ENCODE results near the gene CREG1. TPM values are rescaled to one million over a fixed set of nuclear protein-coding genes. Genes with fewer than 3 reads are reported as not detected.
"Not testable (repeated sequence)": the region's sequence is repeated elsewhere in the genome, so short reads cannot be mapped to it uniquely, and the experiment has no call there.

The CREG1 gene
- polyA plus RNA-seq, 4 donors = 27.3 to 218 (median 59.3) TPM

GRCh38 chr1:167573035-167573434 lies 19.5 kb upstream of the CREG1 start:
- no peak for FAIRE-seq
- DNase-seq = no peak
- H3K9me3 ChIP-seq (ENCODE audit: control insufficient read depth in 2 of 2, insufficient read depth in 1 of 2, low read depth in 1 of 2, low read length in 1 of 2) = no peaks in the 10 kb centered on the region
- no peaks in the 10 kb centered on the region for H3K4me1 ChIP-seq (ENCODE audit: control insufficient read depth in 3 of 3, insufficient read depth in 2 of 3, low read depth in 1 of 3, low read length in 2 of 3)
- H3K36me3 ChIP-seq (ENCODE audit: control insufficient read depth in 3 of 3, insufficient read depth in 2 of 3, low read depth in 1 of 3, low read length in 3 of 3) = no peaks in the 10 kb centered on the region
- WGBS, 3 donors = 45 to 58% (median 50%) methylated on average over 2 of the region's 2 CpGs
- peaks cover 0 to 2% (median 0%) of the 10 kb centered on the region in 3 donors for H3K27me3 ChIP-seq (ENCODE audit: control insufficient read depth in 3 of 3, insufficient read depth in 3 of 3, low read length in 3 of 3)
- H3K4me3 ChIP-seq (ENCODE audit: low read depth in 1 of 3, low read length in 3 of 3) = no peak overlapping the region
- H3K27ac ChIP-seq (ENCODE audit: low read depth in 1 of 3, low read length in 2 of 3) = no peak overlapping the region

GRCh38 chr1:167570712-167571111 lies 17.1 kb upstream of the CREG1 start:
- H3K36me3 ChIP-seq (ENCODE audit: control insufficient read depth in 3 of 3, insufficient read depth in 2 of 3, low read depth in 1 of 3, low read length in 3 of 3); H3K4me3 ChIP-seq (ENCODE audit: low read depth in 1 of 3, low read length in 3 of 3); FAIRE-seq; H3K27ac ChIP-seq (ENCODE audit: low read depth in 1 of 3, low read length in 2 of 3); DNase-seq; H3K27me3 ChIP-seq (ENCODE audit: control insufficient read depth in 3 of 3, insufficient read depth in 3 of 3, low read length in 3 of 3); H3K4me1 ChIP-seq (ENCODE audit: control insufficient read depth in 3 of 3, insufficient read depth in 2 of 3, low read depth in 1 of 3, low read length in 2 of 3); H3K9me3 ChIP-seq (ENCODE audit: control insufficient read depth in 2 of 2, insufficient read depth in 1 of 2, low read depth in 1 of 2, low read length in 1 of 2): not testable (repeated sequence)
- 56 to 72% (median 67%) methylated on average over 6 of the region's 6 CpGs for WGBS, 3 donors

DNA sequence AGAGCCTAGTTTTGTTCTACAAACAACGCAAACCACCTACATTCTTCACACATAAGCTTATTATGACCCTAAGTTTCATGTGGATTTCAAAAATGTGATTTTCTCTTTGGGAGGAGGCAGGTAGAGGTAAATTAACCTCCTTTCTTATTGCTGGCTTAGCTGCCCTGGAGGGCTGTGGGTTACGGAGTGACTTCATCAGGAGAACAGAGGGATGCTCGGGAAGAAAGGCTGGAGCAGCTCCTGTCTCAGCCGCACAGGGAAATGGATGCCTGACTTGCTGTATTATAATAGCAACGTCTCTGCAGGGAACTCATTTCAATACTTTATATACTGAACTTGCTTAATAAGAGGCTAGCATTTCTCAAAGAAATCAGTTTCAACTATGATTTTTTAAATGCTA lies 14.1 kb upstream of the CREG1 start:
- H3K9me3 ChIP-seq (ENCODE audit: control insufficient read depth in 2 of 2, insufficient read depth in 1 of 2, low read depth in 1 of 2, low read length in 1 of 2) = no peaks in the 10 kb centered on the region
- H3K36me3 ChIP-seq (ENCODE audit: control insufficient read depth in 3 of 3, insufficient read depth in 2 of 3, low read depth in 1 of 3, low read length in 3 of 3) = no peaks in the 10 kb centered on the region
- no peaks in the 10 kb centered on the region for H3K27me3 ChIP-seq (ENCODE audit: control insufficient read depth in 3 of 3, insufficient read depth in 3 of 3, low read length in 3 of 3)
- no peak for FAIRE-seq
- H3K4me3 ChIP-seq (ENCODE audit: low read depth in 1 of 3, low read length in 3 of 3) = no peak overlapping the region
- DNase-seq = no peak
- no peaks in the 10 kb centered on the region for H3K4me1 ChIP-seq (ENCODE audit: control insufficient read depth in 3 of 3, insufficient read depth in 2 of 3, low read depth in 1 of 3, low read length in 2 of 3)
- no peak overlapping the region for H3K27ac ChIP-seq (ENCODE audit: low read depth in 1 of 3, low read length in 2 of 3)
- WGBS, 3 donors = 76 to 88% (median 87%) methylated on average over 5 of the region's 5 CpGs

DNA sequence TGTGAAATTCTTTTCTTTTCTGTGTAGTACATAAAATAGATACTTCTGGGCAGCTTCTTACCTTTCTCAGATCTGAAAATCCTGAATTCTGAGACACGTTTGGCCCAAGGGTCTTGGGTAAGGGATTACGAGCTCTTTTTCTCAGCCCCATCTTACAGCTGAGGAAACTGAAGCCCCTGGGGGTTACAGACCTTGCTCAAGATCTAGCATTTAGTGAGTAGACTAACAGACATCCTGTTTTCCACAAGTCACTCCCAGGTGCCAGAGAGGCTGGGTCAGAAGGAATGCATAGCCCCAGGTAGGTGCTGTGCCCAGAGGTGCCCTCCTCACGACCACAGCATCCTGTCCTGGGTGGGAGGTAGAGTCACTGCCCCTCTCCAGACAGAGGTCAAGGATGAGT lies 13.2 kb upstream of the CREG1 start:
- Histone ChIP-seq H3K4me1 (ENCODE audit: control insufficient read depth in 3 of 3, insufficient read depth in 2 of 3, low read depth in 1 of 3, low read length in 2 of 3) (no peaks in the 10 kb centered on the region), H3K27me3 (ENCODE audit: control insufficient read depth in 3 of 3, insufficient read depth in 3 of 3, low read length in 3 of 3) (no peaks in the 10 kb centered on the region), H3K9me3 (ENCODE audit: control insufficient read depth in 2 of 2, insufficient read depth in 1 of 2, low read depth in 1 of 2, low read length in 1 of 2) (no peaks in the 10 kb centered on the region), H3K4me3 (ENCODE audit: low read depth in 1 of 3, low read length in 3 of 3) (no peak overlapping the region), H3K36me3 (ENCODE audit: control insufficient read depth in 3 of 3, insufficient read depth in 2 of 3, low read depth in 1 of 3, low read length in 3 of 3) (no peaks in the 10 kb centered on the region), H3K27ac (ENCODE audit: low read depth in 1 of 3, low read length in 2 of 3) (no peak overlapping the region)
- no peak for DNase-seq
- WGBS, 3 donors = 78 to 84% (median 79%) methylated on average over 3 of the region's 3 CpGs
- FAIRE-seq = no peak

- Histone ChIP-seq H3K9me3 (ENCODE audit: control insufficient read depth in 2 of 2, insufficient read depth in 1 of 2, low read depth in 1 of 2, low read length in 1 of 2) (no peaks in the 10 kb centered on the region), H3K4me1 (ENCODE audit: control insufficient read depth in 3 of 3, insufficient read depth in 2 of 3, low read depth in 1 of 3, low read length in 2 of 3) (no peaks in the 10 kb centered on the region), H3K27ac (ENCODE audit: low read depth in 1 of 3, low read length in 2 of 3) (no peak overlapping the region), H3K27me3 (ENCODE audit: control insufficient read depth in 3 of 3, insufficient read depth in 3 of 3, low read length in 3 of 3) (no peaks in the 10 kb centered on the region), H3K4me3 (ENCODE audit: low read depth in 1 of 3, low read length in 3 of 3) (no peak overlapping the region), H3K36me3 (ENCODE audit: control insufficient read depth in 3 of 3, insufficient read depth in 2 of 3, low read depth in 1 of 3, low read length in 3 of 3) (no peaks in the 10 kb centered on the region)
- WGBS, 3 donors = 85 to 88% (median 86%) methylated on average over 5 of the region's 5 CpGs
- FAIRE-seq (no peak), DNase-seq (no peak)
Observed at GRCh38 chr1:167565922-167566321, 12.4 kb upstream of the CREG1 start.

DNA sequence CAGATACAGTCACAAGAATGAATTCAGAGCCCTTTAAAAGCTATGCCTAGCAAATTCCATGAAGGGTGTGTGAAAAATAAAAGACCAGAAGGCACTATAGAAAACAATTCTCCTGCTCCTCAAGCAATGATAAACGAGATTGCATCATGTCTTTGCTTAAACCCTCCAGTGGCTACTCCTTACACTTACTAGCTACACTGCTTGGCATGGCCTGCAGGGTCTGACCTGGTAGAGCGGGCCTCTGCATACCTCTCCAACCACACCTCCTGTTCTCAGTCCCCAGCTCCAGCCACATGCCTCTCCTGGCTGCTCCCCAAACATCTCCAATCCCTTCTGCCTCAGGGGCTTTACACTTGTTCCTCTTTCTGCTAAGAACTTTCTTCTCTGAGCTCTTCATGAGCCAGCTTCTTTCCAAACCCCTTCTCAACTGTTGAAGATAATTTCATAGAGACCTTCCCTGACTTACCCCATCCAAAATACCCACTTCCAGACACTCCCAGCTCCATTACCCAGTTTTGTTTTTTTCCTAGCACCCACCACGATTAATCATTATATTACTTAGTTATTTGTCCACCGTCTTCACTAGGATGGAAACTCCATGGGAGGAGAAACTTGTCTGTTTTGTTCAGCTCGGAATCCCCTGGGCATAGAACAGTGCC lies 11.2 kb upstream of the CREG1 start:
- WGBS, 3 donors = 75 to 83% (median 76%) methylated on average over 5 of the region's 5 CpGs
- DNase-seq = no peak
- no peaks in the 10 kb centered on the region for H3K9me3 ChIP-seq (ENCODE audit: control insufficient read depth in 2 of 2, insufficient read depth in 1 of 2, low read depth in 1 of 2, low read length in 1 of 2)
- FAIRE-seq = no peak
- H3K27me3 ChIP-seq (ENCODE audit: control insufficient read depth in 3 of 3, insufficient read depth in 3 of 3, low read length in 3 of 3) = no peaks in the 10 kb centered on the region
- H3K4me1 ChIP-seq (ENCODE audit: control insufficient read depth in 3 of 3, insufficient read depth in 2 of 3, low read depth in 1 of 3, low read length in 2 of 3) = no peaks in the 10 kb centered on the region
- H3K27ac ChIP-seq (ENCODE audit: low read depth in 1 of 3, low read length in 2 of 3) = no peak overlapping the region
- no peaks in the 10 kb centered on the region for H3K36me3 ChIP-seq (ENCODE audit: control insufficient read depth in 3 of 3, insufficient read depth in 2 of 3, low read depth in 1 of 3, low read length in 3 of 3)
- no peak overlapping the region for H3K4me3 ChIP-seq (ENCODE audit: low read depth in 1 of 3, low read length in 3 of 3)

DNA sequence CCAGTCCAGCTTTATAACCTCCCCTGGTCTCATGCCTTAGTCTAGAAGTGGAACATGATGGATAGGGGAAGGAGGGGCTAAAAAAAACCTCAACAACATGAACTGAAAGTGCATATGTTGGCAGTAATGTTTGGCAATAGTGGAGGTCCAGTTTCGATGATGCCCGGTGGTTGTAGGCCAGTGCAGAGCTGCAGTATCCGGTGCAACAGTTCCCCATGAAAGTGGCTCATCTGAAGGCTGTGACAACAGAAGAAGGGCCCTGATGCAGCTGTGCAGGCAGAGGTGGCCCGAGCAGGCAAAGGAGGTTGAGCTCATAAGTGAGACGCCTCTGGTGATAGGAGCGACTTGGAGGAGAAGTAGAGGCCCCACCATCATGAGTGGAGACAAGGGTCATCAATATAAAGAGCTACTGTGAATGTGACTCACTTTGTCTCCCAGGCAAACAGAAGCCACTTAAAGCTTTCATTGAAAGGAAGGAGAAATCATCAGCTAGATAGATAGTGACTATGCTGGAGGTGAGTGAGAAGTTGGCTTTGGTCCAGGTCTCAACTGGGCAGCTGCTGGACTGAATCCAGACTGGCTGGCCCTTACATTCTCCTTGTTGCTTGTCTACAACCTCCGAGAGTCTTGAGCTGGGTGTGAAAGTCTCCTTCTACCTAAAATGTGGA lies 10.2 kb upstream of the CREG1 start:
- FAIRE-seq (no peak), DNase-seq (no peak)
- 56 to 75% (median 73%) methylated on average over 7 of the region's 7 CpGs for WGBS, 3 donors
- no peak overlapping the region for H3K27ac ChIP-seq (ENCODE audit: low read depth in 1 of 3, low read length in 2 of 3)
- H3K36me3 ChIP-seq (ENCODE audit: control insufficient read depth in 3 of 3, insufficient read depth in 2 of 3, low read depth in 1 of 3, low read length in 3 of 3) = no peaks in the 10 kb centered on the region
- no peaks in the 10 kb centered on the region for H3K9me3 ChIP-seq (ENCODE audit: control insufficient read depth in 2 of 2, insufficient read depth in 1 of 2, low read depth in 1 of 2, low read length in 1 of 2)
- no peak overlapping the region for H3K4me3 ChIP-seq (ENCODE audit: low read depth in 1 of 3, low read length in 3 of 3)
- no peaks in the 10 kb centered on the region for H3K27me3 ChIP-seq (ENCODE audit: control insufficient read depth in 3 of 3, insufficient read depth in 3 of 3, low read length in 3 of 3)
- no peaks in the 10 kb centered on the region for H3K4me1 ChIP-seq (ENCODE audit: control insufficient read depth in 3 of 3, insufficient read depth in 2 of 3, low read depth in 1 of 3, low read length in 2 of 3)

GRCh38 chr1:167562702-167563101 lies 9.1 kb upstream of the CREG1 start:
- FAIRE-seq = no peak
- Histone ChIP-seq H3K27ac (ENCODE audit: low read depth in 1 of 3, low read length in 2 of 3) (no peak overlapping the region), H3K36me3 (ENCODE audit: control insufficient read depth in 3 of 3, insufficient read depth in 2 of 3, low read depth in 1 of 3, low read length in 3 of 3) (no peaks in the 10 kb centered on the region), H3K4me3 (ENCODE audit: low read depth in 1 of 3, low read length in 3 of 3) (no peak overlapping the region), H3K9me3 (ENCODE audit: control insufficient read depth in 2 of 2, insufficient read depth in 1 of 2, low read depth in 1 of 2, low read length in 1 of 2) (no peaks in the 10 kb centered on the region), H3K4me1 (ENCODE audit: control insufficient read depth in 3 of 3, insufficient read depth in 2 of 3, low read depth in 1 of 3, low read length in 2 of 3) (no peaks in the 10 kb centered on the region), H3K27me3 (ENCODE audit: control insufficient read depth in 3 of 3, insufficient read depth in 3 of 3, low read length in 3 of 3) (no peaks in the 10 kb centered on the region)
- no peak for DNase-seq
- WGBS, 3 donors = 79 to 89% (median 81%) methylated on average over 1 of the region's 1 CpG

DNA sequence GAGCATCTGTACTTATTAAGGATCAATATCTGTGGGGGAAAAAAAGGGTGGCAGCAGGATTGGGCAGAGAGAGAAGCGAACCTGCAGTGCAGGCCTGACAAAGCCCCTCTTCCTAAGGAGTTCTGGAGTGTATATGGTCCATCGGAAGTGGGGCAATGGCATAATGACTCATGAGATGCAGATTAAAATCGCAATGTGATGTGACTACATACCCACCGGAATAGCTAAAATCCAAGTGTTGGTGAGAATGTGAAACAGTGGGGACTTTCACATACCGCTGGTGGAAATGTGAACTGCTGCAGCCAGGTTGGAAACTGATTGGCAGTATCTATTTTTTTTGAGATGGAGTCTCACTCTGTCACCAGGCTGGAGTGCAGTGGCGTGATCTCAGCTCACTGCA lies 8.2 kb upstream of the CREG1 start:
- no peak for FAIRE-seq
- H3K36me3 ChIP-seq (ENCODE audit: control insufficient read depth in 3 of 3, insufficient read depth in 2 of 3, low read depth in 1 of 3, low read length in 3 of 3) = no peaks in the 10 kb centered on the region

More for the DNA sequence above, 8.2 kb upstream of the CREG1 start:
- Histone ChIP-seq H3K4me1 (ENCODE audit: control insufficient read depth in 3 of 3, insufficient read depth in 2 of 3, low read depth in 1 of 3, low read length in 2 of 3) (no peaks in the 10 kb centered on the region), H3K9me3 (ENCODE audit: control insufficient read depth in 2 of 2, insufficient read depth in 1 of 2, low read depth in 1 of 2, low read length in 1 of 2) (no peaks in the 10 kb centered on the region), H3K27ac (ENCODE audit: low read depth in 1 of 3, low read length in 2 of 3) (no peak overlapping the region), H3K27me3 (ENCODE audit: control insufficient read depth in 3 of 3, insufficient read depth in 3 of 3, low read length in 3 of 3) (no peaks in the 10 kb centered on the region), H3K4me3 (ENCODE audit: low read depth in 1 of 3, low read length in 3 of 3) (no peak overlapping the region)
- DNase-seq = no peak
- 89 to 97% (median 93%) methylated on average over 6 of the region's 6 CpGs for WGBS, 3 donors
